Activated T-helper 1 cell treated with anti-CD3 and anti-CD28 coated beads, Interleukin-12 subunit alpha, Interleukin-12 subunit beta, Interleukin-2, Interleukin-4 antibody, amounts not matched to agents 30 ng/mL and 10 ng/mL and 1 ng/mL, durations not matched to agents 14 hours and 24 hours and 36 hours (primary cell): ENCODE measurements around the gene NUP205. TPM values are rescaled to one million over a fixed set of nuclear protein-coding genes. Genes with fewer than 3 reads are reported as not detected.
"Not testable (repeated sequence)": the region's sequence is repeated elsewhere in the genome, so short reads cannot be mapped to it uniquely, and the experiment has no call there.

ENCODE experiments used
- DNase-seq: peaks from one replicate; pipeline ENCODE4 v3.0.0; 2021; ENCODE audit warnings: low spot score
- H3K27ac Mint-ChIP-seq: one replicate; pipeline ENCODE4 v1.8.0; 2021; ENCODE audit warnings: mild to moderate bottlenecking, mixed read lengths
- H3K27me3 Mint-ChIP-seq: one replicate; pipeline ENCODE4 v1.8.0; 2022; ENCODE audit warnings: mild to moderate bottlenecking, moderate library complexity, mixed read lengths; ENCODE audit not compliant: insufficient read depth
- H3K36me3 Mint-ChIP-seq: one replicate; pipeline ENCODE4 v1.8.0; 2021; ENCODE audit warnings: low read depth, mixed read lengths
- H3K4me1 Mint-ChIP-seq: one replicate; pipeline ENCODE4 v1.8.0; 2021; ENCODE audit warnings: low read depth, mixed read lengths
- H3K4me3 Mint-ChIP-seq: one replicate; pipeline ENCODE4 v1.8.0; 2021; ENCODE audit warnings: mild to moderate bottlenecking, moderate library complexity, mixed read lengths
- H3K9me3 Mint-ChIP-seq: one replicate; pipeline ENCODE4 v1.8.0; 2021; ENCODE audit warnings: mixed read lengths
- intact Hi-C: fragments of 100-400 bp; cut with micrococcal nuclease; formaldehyde crosslinking; loops from one replicate; pipeline ENCODE4 v1.15.1; 2024
- total RNA-seq: library from RNA; stranded (reverse); gene quantifications from 2 replicates; pipeline ENCODE4 v1.2.3, GENCODE V29; 2022

Gene NUP205
- total RNA-seq, 1 donor from 2014 or later = 110 TPM

GRCh38 chr7:135665042-135665441 lies 107.3 kb downstream of the NUP205 start:
- H3K9me3 Mint-ChIP-seq = no peaks in the 10 kb centered on the region
- H3K27me3 Mint-ChIP-seq = no peaks in the 10 kb centered on the region
- H3K4me3 Mint-ChIP-seq = no peak overlapping the region
- peaks cover 32% of the 10 kb centered on the region for H3K4me1 Mint-ChIP-seq
- intact Hi-C loops = loop anchor here (10.0 kb wide), 2 partner anchors 930 to 1210 kb away; partner anchors contain the start of gene AKR1B1
- DNase-seq = no peak
- H3K36me3 Mint-ChIP-seq = peaks cover 17% of the 10 kb centered on the region
- no peak overlapping the region for H3K27ac Mint-ChIP-seq

DNA sequence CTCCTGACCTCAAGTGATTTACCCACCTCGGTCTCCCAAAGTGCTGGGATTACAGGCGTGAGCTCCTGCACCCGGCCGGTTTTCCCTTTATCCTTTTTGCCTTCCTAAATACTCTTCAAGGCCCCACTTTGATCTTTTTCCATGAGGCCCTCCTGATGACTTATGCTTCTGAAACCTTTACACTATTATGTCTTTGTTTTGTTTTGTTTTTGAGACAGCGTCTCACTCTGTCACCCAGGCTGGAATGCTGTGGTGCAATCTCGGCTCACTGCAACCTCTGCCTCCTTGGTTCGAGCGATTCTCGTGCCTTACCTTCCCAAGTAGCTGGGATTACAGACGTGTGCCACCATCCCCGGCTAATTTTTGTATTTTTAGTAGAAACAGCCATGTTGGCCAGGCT lies 108.4 kb downstream of the NUP205 start:
- Mint-ChIP-seq H3K36me3 (peaks cover 17% of the 10 kb centered on the region), H3K9me3 (no peaks in the 10 kb centered on the region), H3K4me3 (no peak overlapping the region), H3K27ac (no peak overlapping the region), H3K4me1 (peaks cover 32% of the 10 kb centered on the region), H3K27me3 (no peaks in the 10 kb centered on the region)
- intact Hi-C loops = loop anchor here (10.0 kb wide), 2 partner anchors 931 to 1211 kb away; partner anchors contain the start of gene AKR1B1
- no peak for DNase-seq

- H3K36me3 Mint-ChIP-seq = peaks cover 15% of the 10 kb centered on the region
- no peak for DNase-seq
- no peak overlapping the region for H3K27ac Mint-ChIP-seq
- no peaks in the 10 kb centered on the region for H3K27me3 Mint-ChIP-seq
- intact Hi-C loops = loop anchor here (10.0 kb wide), 2 partner anchors 932 to 1212 kb away; partner anchors contain the start of gene AKR1B1
- no peaks in the 10 kb centered on the region for H3K9me3 Mint-ChIP-seq
- peaks cover 26% of the 10 kb centered on the region for H3K4me1 Mint-ChIP-seq
- H3K4me3 Mint-ChIP-seq = no peak overlapping the region
Measured at GRCh38 chr7:135666846-135667245, 109.1 kb downstream of the NUP205 start.

DNA sequence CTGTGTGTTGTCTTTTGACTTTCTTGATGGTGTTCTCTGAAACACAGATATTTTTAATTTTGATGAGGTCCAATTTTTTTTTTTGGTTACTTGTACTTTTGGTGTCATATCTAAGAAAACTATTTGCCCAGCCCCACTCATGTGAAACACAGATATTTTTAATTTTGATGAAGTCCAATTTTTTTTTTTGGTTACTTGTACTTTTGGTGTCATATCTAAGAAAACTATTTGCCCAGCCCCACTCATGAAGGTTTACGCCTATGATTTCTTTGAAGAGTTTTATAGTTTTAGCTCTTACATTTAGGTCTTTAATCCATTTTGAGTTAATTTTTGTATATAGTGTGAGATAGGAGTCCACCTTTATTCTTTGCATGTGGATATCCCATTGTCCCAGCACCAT lies 109.9 kb downstream of the NUP205 start:
- Mint-ChIP-seq H3K4me1 (peaks cover 23% of the 10 kb centered on the region), H3K36me3 (peaks cover 14% of the 10 kb centered on the region)
- H3K4me3 Mint-ChIP-seq, H3K9me3 Mint-ChIP-seq, H3K27me3 Mint-ChIP-seq, DNase-seq, H3K27ac Mint-ChIP-seq: not testable (repeated sequence)
- intact Hi-C loops = loop anchor here (10.0 kb wide), 2 partner anchors 933 to 1213 kb away; partner anchors contain the start of gene AKR1B1

DNA sequence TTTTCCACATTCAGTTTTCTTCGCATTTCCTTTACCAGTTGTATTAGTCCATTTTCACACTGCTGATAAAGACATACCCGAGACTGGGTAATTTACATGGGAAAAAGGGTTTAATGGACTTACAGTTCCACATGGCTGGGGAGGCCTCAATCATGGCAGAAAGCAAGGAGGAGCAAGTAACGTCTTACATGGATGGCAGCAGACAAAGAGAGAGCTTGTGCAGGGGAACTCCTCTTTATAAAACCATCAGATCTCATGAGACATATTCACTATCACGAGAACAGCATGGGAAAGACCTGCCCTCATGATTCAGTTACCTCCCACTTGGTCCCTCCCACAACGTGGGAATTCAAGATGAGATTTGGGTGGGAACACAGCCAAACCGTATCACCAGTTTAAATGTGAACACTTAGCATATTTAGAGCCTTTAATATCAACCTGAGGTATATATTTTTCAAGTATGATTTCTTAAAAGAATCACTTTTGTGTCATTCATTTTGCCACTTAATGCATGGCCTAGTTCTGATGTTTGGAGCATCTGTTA lies 111.2 kb downstream of the NUP205 start:
- intact Hi-C loops = loop anchor here (10.0 kb wide), 2 partner anchors 934 to 1214 kb away; partner anchors contain the start of gene AKR1B1
- not testable (repeated sequence) for DNase-seq

DNA sequence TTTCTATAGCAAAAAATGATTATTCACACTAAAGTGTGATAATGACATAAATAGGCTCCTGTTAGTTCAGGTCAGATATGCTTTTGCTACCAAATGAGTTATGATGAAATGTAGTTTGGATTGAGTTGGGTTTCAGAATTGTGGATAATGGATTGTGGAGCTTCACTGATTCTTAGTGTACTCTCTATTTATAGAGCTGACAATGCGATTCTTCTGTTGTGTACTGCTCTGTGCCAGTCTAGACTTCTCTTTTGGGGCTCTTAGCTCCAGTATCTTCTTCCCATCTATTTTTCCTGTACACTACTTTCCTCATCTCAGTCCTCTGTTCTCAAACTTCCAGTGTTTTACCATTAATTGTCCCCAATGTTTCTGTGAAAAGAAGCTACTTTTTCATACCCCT lies 112.1 kb downstream of the NUP205 start:
- H3K36me3 Mint-ChIP-seq = peaks cover 18% of the 10 kb centered on the region
- no peaks in the 10 kb centered on the region for H3K9me3 Mint-ChIP-seq
- no peak overlapping the region for H3K4me3 Mint-ChIP-seq
- no peaks in the 10 kb centered on the region for H3K27me3 Mint-ChIP-seq
- no peak overlapping the region for H3K27ac Mint-ChIP-seq
- H3K4me1 Mint-ChIP-seq = peaks cover 13% of the 10 kb centered on the region
- intact Hi-C loops = loop anchor here (5.0 to 10.0 kb wide), 3 partner anchors 133 to 1215 kb away; partner anchors contain the start of gene AKR1B1
- no peak for DNase-seq

More for the DNA sequence above, 111.2 kb downstream of the NUP205 start:
- not testable (repeated sequence) for H3K27ac Mint-ChIP-seq, H3K4me3 Mint-ChIP-seq, H3K27me3 Mint-ChIP-seq, H3K9me3 Mint-ChIP-seq
- Mint-ChIP-seq H3K4me1 (peaks cover 20% of the 10 kb centered on the region), H3K36me3 (peaks cover 13% of the 10 kb centered on the region)

- no peak overlapping the region for H3K27ac Mint-ChIP-seq
- no peak overlapping the region for H3K4me3 Mint-ChIP-seq
- DNase-seq = no peak
- H3K4me1 Mint-ChIP-seq = peaks cover 10% of the 10 kb centered on the region
- peaks cover 18% of the 10 kb centered on the region for H3K36me3 Mint-ChIP-seq
- intact Hi-C loops = loop anchor here (5.0 kb wide), 1 partner anchor 132 kb away; no protein-coding TSS in a partner anchor
- no peaks in the 10 kb centered on the region for H3K9me3 Mint-ChIP-seq
- no peaks in the 10 kb centered on the region for H3K27me3 Mint-ChIP-seq
Measured at GRCh38 chr7:135670179-135670578, 112.5 kb downstream of the NUP205 start.

- H3K27me3 Mint-ChIP-seq = peaks cover 2% of the 10 kb centered on the region
- no peaks in the 10 kb centered on the region for H3K9me3 Mint-ChIP-seq
- intact Hi-C loops = loop anchor here (2.0 to 5.0 kb wide), 2 partner anchors 38 to 130 kb away; no protein-coding TSS in a partner anchor
- peaks cover 20% of the 10 kb centered on the region for H3K36me3 Mint-ChIP-seq
- DNase-seq = no peak
- no peak overlapping the region for H3K27ac Mint-ChIP-seq
- peaks cover 10% of the 10 kb centered on the region for H3K4me1 Mint-ChIP-seq
- H3K4me3 Mint-ChIP-seq = no peak overlapping the region
Measured at GRCh38 chr7:135672560-135673359, 115.0 kb downstream of the NUP205 start.

DNA sequence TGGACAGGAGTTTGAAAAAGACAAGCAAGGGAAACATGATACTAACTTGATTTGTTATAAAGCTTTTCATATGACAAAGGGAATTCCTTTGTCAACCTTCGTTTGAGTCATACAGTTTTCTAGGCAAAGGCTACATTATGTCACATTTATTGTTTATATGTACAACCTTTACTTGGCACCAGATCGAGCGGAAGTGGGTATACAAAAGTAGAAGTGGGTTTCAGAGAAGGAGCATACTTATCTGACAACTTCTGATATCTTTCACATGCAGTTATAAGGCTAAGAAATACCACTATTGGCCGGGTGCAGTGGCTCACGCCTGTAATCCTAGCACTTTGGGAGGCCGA lies 115.6 kb downstream of the NUP205 start:
- intact Hi-C loops = loop anchor here (2.0 to 5.0 kb wide), 2 partner anchors 37 to 129 kb away; no protein-coding TSS in a partner anchor
- H3K27ac Mint-ChIP-seq = no peak overlapping the region
- peaks cover 10% of the 10 kb centered on the region for H3K4me1 Mint-ChIP-seq
- DNase-seq = no peak
- peaks cover 2% of the 10 kb centered on the region for H3K27me3 Mint-ChIP-seq
- H3K9me3 Mint-ChIP-seq = no peaks in the 10 kb centered on the region
- peaks cover 24% of the 10 kb centered on the region for H3K36me3 Mint-ChIP-seq
- no peak overlapping the region for H3K4me3 Mint-ChIP-seq

- H3K36me3 Mint-ChIP-seq = peaks cover 20% of the 10 kb centered on the region
- DNase-seq = no peak
- H3K27me3 Mint-ChIP-seq = peaks cover 4% of the 10 kb centered on the region
- H3K27ac Mint-ChIP-seq = no peak overlapping the region
- intact Hi-C loops = no loop called here
- no peaks in the 10 kb centered on the region for H3K9me3 Mint-ChIP-seq
- H3K4me3 Mint-ChIP-seq = no peak overlapping the region
- H3K4me1 Mint-ChIP-seq = peaks cover 14% of the 10 kb centered on the region
Measured at GRCh38 chr7:135678612-135679575, 121.2 kb downstream of the NUP205 start.

DNA sequence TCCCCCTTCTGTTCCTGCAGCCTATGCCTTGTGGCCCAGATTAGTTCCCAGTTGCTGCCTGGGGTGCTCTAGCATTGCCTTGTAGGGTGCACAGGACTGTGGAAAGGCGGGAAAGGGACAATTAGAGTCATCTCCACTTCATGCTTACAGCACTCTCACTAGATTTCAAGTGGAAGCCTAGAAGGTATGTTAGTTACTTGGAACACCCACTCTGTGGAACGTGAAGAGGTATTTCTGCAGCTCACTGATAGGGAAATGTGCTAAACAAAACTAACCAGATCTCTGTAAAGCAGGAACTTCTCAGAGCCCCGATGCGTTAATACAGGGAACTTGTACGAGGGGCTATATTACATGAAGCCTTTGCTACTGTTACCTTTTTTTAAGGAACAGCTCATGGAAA lies 124.0 kb downstream of the NUP205 start:
- Mint-ChIP-seq H3K27ac (no peak overlapping the region), H3K36me3 (peaks cover 14% of the 10 kb centered on the region), H3K27me3 (peaks cover 4% of the 10 kb centered on the region), H3K4me1 (peaks cover 14% of the 10 kb centered on the region), H3K4me3 (no peak overlapping the region), H3K9me3 (no peaks in the 10 kb centered on the region)
- intact Hi-C loops = no loop called here
- DNase-seq = no peak

DNA sequence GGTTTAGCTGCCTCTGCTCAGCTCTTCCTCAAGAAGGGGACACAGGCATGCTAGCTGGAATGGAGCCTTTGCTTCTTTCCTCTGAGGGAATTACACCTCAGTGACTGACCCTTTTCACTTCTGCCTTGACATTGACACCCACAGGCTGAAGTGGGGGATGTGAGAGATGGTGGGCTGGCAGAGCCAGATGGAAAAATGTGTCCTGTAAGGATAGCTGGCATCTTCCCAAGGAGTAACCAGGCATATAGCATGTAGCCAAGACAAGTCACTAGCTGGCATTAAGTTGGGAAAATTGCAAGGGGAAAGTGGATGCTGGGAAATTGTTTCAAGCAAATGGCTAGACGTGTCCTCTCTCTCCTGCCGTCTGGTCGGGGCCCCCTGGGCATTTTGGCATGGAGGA lies 124.5 kb downstream of the NUP205 start:
- Mint-ChIP-seq H3K9me3 (no peaks in the 10 kb centered on the region), H3K36me3 (peaks cover 13% of the 10 kb centered on the region), H3K4me1 (peaks cover 14% of the 10 kb centered on the region), H3K27me3 (peaks cover 3% of the 10 kb centered on the region), H3K4me3 (no peak overlapping the region), H3K27ac (no peak overlapping the region)
- no peak for DNase-seq
- intact Hi-C loops = no loop called here
